IPS DF 19.7 (cell line): ENCODE measurements around the gene DNAJA3.

Experiments
- DNase-seq: peaks from one replicate; pipeline ENCODE4 v3.0.0-alpha.2; 2013; ENCODE audit warnings: low read depth, low spot score

Gene DNAJA3

GRCh38 chr16:4433228-4433627 is 7.6 kb downstream of the DNAJA3 start:
- DNase-seq: no peak

- no peak for DNase-seq
These were observed 8.5 kb downstream of the DNAJA3 start for GRCh38 chr16:4433914-4434787.

GRCh38 chr16:4435337-4436067 is 9.8 kb downstream of the DNAJA3 start:
- no peak for DNase-seq

- DNase-seq: no peak
These were observed 11.7 kb downstream of the DNAJA3 start for GRCh38 chr16:4437366-4437765.

- no peak for DNase-seq
These were observed 16.7 kb downstream of the DNAJA3 start for GRCh38 chr16:4442371-4442770.

GRCh38 chr16:4443271-4443670 is 17.6 kb downstream of the DNAJA3 start:
- DNase-seq: no peak

GRCh38 chr16:4443986-4444385 is 18.3 kb downstream of the DNAJA3 start:
- DNase-seq: no peak

- no peak for DNase-seq
These were observed 24.8 kb downstream of the DNAJA3 start for GRCh38 chr16:4450430-4450829.

GRCh38 chr16:4450931-4451519 is 25.4 kb downstream of the DNAJA3 start:
- no peak for DNase-seq

GRCh38 chr16:4452674-4453073 is 27.0 kb downstream of the DNAJA3 start:
- DNase-seq: no peak

- DNase-seq: no peak
These were observed 29.0 kb downstream of the DNAJA3 start for GRCh38 chr16:4454623-4455022.

GRCh38 chr16:4455081-4455480 is 29.4 kb downstream of the DNAJA3 start:
- DNase-seq: no peak

GRCh38 chr16:4455951-4456350 is 30.3 kb downstream of the DNAJA3 start:
- DNase-seq: no peak

GRCh38 chr16:4460936-4461249 is 35.2 kb downstream of the DNAJA3 start:
- DNase-seq: no peak

GRCh38 chr16:4461250-4462085 is 35.8 kb downstream of the DNAJA3 start:
- DNase-seq: no peak

- DNase-seq: no peak
These were observed 38.0 kb downstream of the DNAJA3 start for GRCh38 chr16:4463522-4464163.

- no peak for DNase-seq
These were observed 40.5 kb downstream of the DNAJA3 start for GRCh38 chr16:4465977-4466779.

GRCh38 chr16:4467916-4468315 is 42.2 kb downstream of the DNAJA3 start:
- DNase-seq: no peak

GRCh38 chr16:4468972-4469371 is 43.3 kb downstream of the DNAJA3 start:
- no peak for DNase-seq

- DNase-seq: no peak
These were observed 46.2 kb downstream of the DNAJA3 start for GRCh38 chr16:4471869-4472268.
